Epithelial cell of proximal tubule (primary cell): Measurements from ENCODE around the gene SDR42E1. TPM values are rescaled to one million over a fixed set of nuclear protein-coding genes. Genes with fewer than 3 reads are reported as not detected.
A peak's percentile ranks its signal among the peaks of the same experiment; 100 is the strongest.
"Not testable (repeated sequence)": the region's sequence is repeated elsewhere in the genome, so short reads cannot be mapped to it uniquely, and the experiment has no call there.

Experiments used
- DNase-seq: peaks from one replicate; pipeline ENCODE4 v3.0.0-alpha.2; 2011; ENCODE audit warnings: low read depth
- H3K4me3 ChIP-seq: 2 replicates; pipeline ENCODE4 v1.5.1; 2011; ENCODE audit warnings: low read depth, mild to moderate bottlenecking, low read length
- CTCF ChIP-seq: conservative IDR thresholded peaks from 2 replicates; pipeline ENCODE4 v1.5.1; 2012; ENCODE audit warnings: low read depth, mild to moderate bottlenecking, low read length
- total RNA-seq: library from RNA; depleted of rRNA; stranded (reverse); fragments of >200 nt; gene quantifications from 2 replicates; pipeline ENCODE4 v1.2.3, GENCODE V29; 2015

The SDR42E1 gene
- total RNA-seq, 1 donor from 2014 or later: 16.1 TPM

DNA sequence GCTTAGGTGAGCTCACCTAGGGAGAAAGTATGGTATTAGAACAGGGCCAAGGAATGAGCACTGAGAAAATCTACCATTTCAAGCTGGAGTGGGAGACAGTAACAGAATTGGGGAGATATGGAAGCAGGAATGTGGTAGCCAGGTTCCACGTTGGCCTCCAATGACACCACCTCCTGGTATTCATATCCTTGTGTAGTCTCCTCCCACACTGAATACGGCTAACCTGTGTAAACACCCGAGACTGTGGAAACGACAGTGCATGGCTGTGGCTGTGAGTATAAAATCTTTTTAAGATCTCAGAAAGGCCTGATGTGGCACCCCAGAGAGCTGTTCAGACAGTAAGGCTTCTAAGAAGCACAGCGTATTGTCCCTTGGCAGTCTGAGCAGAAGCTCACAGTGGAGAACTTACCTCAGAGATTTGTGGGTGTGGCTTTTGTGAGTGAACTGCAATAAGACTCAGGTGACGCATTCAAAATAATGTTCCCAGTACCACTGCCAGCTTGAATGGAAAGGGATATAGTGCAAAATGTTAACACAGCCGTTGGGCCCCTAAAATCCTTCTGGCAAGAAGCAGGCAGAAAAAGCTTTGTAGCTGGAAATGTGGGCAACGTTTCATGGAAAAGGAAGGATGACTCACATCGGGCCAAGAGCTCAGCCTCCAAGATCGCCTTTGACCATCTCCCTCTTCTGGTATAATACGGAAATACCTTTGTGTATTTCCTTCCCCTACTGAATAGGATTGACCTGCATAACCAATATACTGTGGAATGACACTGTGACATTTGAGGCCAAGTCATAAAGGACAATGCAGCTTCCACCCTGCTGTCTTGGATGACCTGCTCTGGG, 14.4 kb downstream of the SDR42E1 start:
- H3K4me3 ChIP-seq: no peak overlapping the region
- DNase-seq: no peak
- no peak for TF ChIP-seq CTCF

DNA sequence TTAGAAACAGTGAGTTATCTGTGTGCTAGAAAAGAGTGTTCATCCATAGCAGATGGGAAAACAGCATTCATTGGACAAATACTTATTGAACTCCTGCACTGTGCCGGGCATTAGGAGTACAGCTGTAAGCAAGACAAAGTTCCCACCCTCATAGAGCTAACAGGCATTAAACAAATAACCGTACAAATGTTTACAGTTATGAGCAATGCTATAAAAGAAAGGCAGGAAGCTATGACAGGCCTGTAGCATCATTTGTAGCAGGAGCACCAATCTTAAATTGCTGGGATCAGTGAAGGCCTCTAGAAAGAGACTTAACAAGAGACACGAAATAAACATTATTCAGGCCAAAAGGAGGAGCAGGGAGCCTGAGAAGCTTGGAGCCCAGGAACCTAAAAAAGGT, 15.6 kb downstream of the SDR42E1 start:
- TF ChIP-seq CTCF: no peak
- H3K4me3 ChIP-seq: no peak overlapping the region
- DNase-seq: no peak

- DNase-seq: no peak
- H3K4me3 ChIP-seq: no peak overlapping the region
- peak; percentile 32 for TF ChIP-seq CTCF
These were observed 16.8 kb downstream of the SDR42E1 start for GRCh38 chr16:81994485-81994884.

- no peak for DNase-seq
- TF ChIP-seq CTCF: no peak
These were observed 18.4 kb downstream of the SDR42E1 start for GRCh38 chr16:81992859-81993258.

GRCh38 chr16:81987706-81988105, 23.6 kb downstream of the SDR42E1 start:
- no peak for TF ChIP-seq CTCF
- no peak for DNase-seq
- H3K4me3 ChIP-seq: no peak overlapping the region

More at GRCh38 chr16:81992859-81993258, 18.4 kb downstream of the SDR42E1 start:
- no peak overlapping the region for H3K4me3 ChIP-seq

- no peak for DNase-seq
- TF ChIP-seq CTCF: no peak
These were observed 24.1 kb downstream of the SDR42E1 start for GRCh38 chr16:81987121-81987520.

DNA sequence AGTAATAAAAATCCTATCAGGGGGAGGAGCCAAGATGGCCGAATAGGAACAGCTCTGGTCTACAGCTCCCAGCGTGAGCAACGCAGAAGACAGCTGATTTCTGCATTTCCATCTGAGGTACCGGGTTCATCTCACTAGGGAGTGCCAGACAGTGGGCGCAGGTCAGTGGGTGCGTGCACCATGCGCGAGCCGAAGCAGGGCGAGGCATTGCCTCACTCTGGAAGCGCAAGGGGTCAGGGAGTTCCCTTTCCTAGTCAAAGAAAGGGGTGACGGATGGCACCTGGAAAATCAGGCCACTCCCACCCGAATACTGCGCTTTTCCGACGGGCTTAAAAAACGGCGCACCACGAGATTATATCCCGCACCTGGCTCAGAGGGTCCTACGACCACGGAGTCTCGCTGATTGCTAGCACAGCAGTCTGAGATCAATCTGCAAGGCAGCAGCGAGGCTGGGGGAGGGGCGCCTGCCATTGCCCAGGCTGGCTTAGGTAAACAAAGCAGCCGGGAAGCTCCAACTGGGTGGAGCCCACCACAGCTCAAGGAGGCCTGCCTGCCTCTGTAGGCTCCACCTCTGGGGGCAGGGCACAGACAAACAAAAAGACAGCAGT, 33.8 kb downstream of the SDR42E1 start:
- DNase-seq, H3K4me3 ChIP-seq: not testable (repeated sequence)

More at GRCh38 chr16:81987121-81987520, 24.1 kb downstream of the SDR42E1 start:
- H3K4me3 ChIP-seq: no peak overlapping the region
